ENCODE measurements around the gene MSLN. TPM values are rescaled to one million over a fixed set of nuclear protein-coding genes. Genes with fewer than 3 reads are reported as not detected.

Gene MSLN
- total RNA-seq, 4 donors from 2014 or later, result 0.31 to 7.3 (median 0.49) TPM; not detected in 1

DNA sequence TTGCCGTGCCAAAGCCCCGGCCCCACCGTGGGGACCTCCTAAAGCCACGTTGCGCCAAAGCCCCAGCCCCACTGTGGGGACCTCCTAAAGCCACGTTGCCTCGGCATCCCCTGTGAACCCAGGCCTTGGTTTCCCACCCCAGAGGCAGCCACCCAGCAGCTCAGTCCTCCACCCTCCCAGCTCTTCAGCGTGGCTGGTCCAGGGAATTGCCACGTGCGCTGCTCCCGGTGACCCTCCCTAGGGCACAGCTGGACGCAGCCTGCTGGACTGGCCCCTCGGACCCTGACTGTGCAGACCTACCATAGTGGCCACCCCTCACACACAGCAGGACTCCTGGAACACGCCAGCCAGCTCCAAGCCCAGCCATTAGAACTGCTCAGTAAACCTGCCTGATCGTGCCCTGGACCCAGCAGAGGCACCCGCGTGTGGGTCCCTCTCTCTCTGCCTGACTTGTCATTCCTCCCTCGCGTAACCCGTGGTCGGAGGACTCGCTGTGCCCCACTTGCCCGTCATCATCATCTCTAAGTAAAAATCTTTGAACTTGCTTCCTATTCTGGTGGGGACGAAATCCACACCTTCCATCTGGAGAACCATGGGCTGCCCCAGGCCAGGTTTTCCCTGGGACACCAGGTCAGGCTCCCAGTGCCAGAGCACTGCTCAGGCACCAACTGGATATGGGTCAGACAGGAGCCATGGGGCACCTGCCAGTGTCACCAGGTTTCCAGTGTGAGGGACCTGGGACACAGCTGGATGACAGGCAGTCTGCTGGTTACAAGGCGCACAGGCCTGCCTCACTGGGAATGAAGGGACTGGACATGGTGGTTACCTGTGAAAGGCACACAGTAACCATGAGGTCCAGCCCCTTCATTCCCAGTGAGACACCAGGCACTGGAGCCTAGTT, 25.3 kb upstream of the MSLN start:
- WGBS, result 92% methylated on average over 12 of the region's 25 CpGs
- H3K4me3 ChIP-seq, result no peak overlapping the region
- H3K4me1 ChIP-seq, result peaks cover 16% of the 10 kb centered on the region
- peaks cover 73% of the 10 kb centered on the region for H3K36me3 ChIP-seq
- H3K27ac ChIP-seq, result no peak overlapping the region
- no peaks in the 10 kb centered on the region for H3K27me3 ChIP-seq
- TF ChIP-seq POLR2AphosphoS5 (IDR thresholded peaks at IDR 0.05), result no peak
- no peak for TF ChIP-seq POLR2A (IDR thresholded peaks at IDR 0.05)
- TF ChIP-seq EP300 (IDR thresholded peaks at IDR 0.05), result no peak
- TF ChIP-seq, protein P1, sequence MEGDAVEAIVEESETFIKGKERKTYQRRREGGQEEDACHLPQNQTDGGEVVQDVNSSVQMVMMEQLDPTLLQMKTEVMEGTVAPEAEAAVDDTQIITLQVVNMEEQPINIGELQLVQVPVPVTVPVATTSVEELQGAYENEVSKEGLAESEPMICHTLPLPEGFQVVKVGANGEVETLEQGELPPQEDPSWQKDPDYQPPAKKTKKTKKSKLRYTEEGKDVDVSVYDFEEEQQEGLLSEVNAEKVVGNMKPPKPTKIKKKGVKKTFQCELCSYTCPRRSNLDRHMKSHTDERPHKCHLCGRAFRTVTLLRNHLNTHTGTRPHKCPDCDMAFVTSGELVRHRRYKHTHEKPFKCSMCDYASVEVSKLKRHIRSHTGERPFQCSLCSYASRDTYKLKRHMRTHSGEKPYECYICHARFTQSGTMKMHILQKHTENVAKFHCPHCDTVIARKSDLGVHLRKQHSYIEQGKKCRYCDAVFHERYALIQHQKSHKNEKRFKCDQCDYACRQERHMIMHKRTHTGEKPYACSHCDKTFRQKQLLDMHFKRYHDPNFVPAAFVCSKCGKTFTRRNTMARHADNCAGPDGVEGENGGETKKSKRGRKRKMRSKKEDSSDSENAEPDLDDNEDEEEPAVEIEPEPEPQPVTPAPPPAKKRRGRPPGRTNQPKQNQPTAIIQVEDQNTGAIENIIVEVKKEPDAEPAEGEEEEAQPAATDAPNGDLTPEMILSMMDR (IDR thresholded peaks at IDR 0.05), result no peak
- no peak for DNase-seq (ENCODE audit: low spot score in 2 of 2)
- H3K9me3 ChIP-seq, result no peaks in the 10 kb centered on the region

- H3K9me3 ChIP-seq, result no peaks in the 10 kb centered on the region
- no peak overlapping the region for H3K4me3 ChIP-seq
- no peak for TF ChIP-seq POLR2A (IDR thresholded peaks at IDR 0.05)
- TF ChIP-seq EP300 (IDR thresholded peaks at IDR 0.05), result no peak
- no peak for TF ChIP-seq POLR2AphosphoS5 (IDR thresholded peaks at IDR 0.05)
- TF ChIP-seq, protein P1 (IDR thresholded peaks at IDR 0.05), result no peak
- 95% methylated on average over 13 of the region's 13 CpGs for WGBS
- peaks cover 18% of the 10 kb centered on the region for H3K4me1 ChIP-seq
- no peak for DNase-seq (ENCODE audit: low spot score in 2 of 2)
- no peaks in the 10 kb centered on the region for H3K27me3 ChIP-seq
- peaks cover 72% of the 10 kb centered on the region for H3K36me3 ChIP-seq
- no peak overlapping the region for H3K27ac ChIP-seq
These were observed 24.5 kb upstream of the MSLN start for GRCh38 chr16:735982-736453.

GRCh38 chr16:736936-737481, 23.5 kb upstream of the MSLN start:
- H3K36me3 ChIP-seq, result peaks cover 62% of the 10 kb centered on the region
- WGBS, result 97% methylated on average over 29 of the region's 29 CpGs
- H3K4me3 ChIP-seq, result no peak overlapping the region
- H3K4me1 ChIP-seq, result peaks cover 23% of the 10 kb centered on the region
- H3K27ac ChIP-seq, result no peak overlapping the region
- H3K9me3 ChIP-seq, result no peaks in the 10 kb centered on the region
- TF ChIP-seq POLR2A (IDR thresholded peaks at IDR 0.05), result no peak
- TF ChIP-seq POLR2AphosphoS5 (IDR thresholded peaks at IDR 0.05), result no peak
- no peak for TF ChIP-seq EP300 (IDR thresholded peaks at IDR 0.05)
- TF ChIP-seq, protein P1 (IDR thresholded peaks at IDR 0.05), result no peak
- DNase-seq (ENCODE audit: low spot score in 2 of 2), result no peak
- no peaks in the 10 kb centered on the region for H3K27me3 ChIP-seq

DNA sequence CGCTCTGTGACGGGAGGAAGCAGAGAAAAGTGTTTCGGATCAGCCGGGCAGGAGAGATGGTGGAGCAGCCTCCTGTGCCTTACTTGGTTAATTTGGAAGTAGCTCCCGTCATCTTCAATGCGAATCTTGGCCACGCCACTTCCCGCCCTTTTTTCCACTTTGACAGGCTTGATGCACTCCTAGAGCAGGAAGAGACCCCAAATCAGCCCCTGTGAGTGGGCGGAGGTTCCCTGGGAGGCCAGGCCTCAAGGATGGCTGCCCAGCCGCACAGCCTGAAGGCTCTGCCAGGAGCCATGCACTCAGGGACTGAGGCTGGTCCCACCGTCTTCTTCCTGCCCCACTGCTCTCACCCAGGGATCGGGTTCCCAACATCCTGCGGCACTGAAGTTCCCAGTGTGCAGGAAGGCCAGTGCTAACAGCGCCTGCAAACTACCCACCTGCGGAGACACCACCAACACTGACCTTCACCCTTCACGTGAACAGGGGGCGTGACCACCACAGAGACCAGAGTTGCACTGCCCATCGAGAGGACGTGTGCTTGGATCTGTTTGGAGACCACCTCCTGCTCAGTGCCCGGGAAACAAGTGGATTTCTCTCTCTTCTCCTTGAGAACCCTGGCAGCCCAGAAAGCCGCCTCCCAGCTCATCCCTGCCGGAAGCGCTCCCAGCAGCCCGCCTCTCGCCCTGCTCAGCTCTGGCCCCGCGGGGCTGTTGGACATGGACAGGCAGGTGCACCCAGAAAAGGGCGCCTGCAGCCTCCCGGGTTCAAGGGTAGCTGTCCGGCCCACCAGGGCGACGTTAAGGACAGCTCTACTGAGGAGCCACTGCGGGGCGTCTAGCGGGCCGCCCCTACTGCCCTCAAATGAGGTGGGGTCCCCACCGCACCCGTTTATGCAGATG, 20.7 kb upstream of the MSLN start:
- H3K9me3 ChIP-seq, result no peaks in the 10 kb centered on the region
- H3K36me3 ChIP-seq, result peaks cover 34% of the 10 kb centered on the region
- DNase-seq (ENCODE audit: low spot score in 2 of 2), result no peak
- no peak for TF ChIP-seq POLR2A (IDR thresholded peaks at IDR 0.05)
- no peak for TF ChIP-seq EP300 (IDR thresholded peaks at IDR 0.05)
- TF ChIP-seq, protein P1 (IDR thresholded peaks at IDR 0.05), result no peak
- no peak for TF ChIP-seq POLR2AphosphoS5 (IDR thresholded peaks at IDR 0.05)
- WGBS, result 80% methylated on average over 18 of the region's 38 CpGs
- peaks cover 23% of the 10 kb centered on the region for H3K4me1 ChIP-seq
- no peak overlapping the region for H3K27ac ChIP-seq
- H3K27me3 ChIP-seq, result peaks cover 3% of the 10 kb centered on the region
- peak overlapping the region; percentile 93 for H3K4me3 ChIP-seq
